Thoracic aorta (tissue), 2 donors: ENCODE results near the gene CD3G. TPM values are rescaled to one million over a fixed set of nuclear protein-coding genes. Genes with fewer than 3 reads are reported as not detected.

ENCODE experiments used
- ATAC-seq: fragments of 150-250 bp; one replicate; pipeline ENCODE4 v1.8.0; 2017; ENCODE audit warnings: low read depth; ENCODE audit not compliant: insufficient number of reproducible peaks, low FRiP score
- DNase-seq: peaks from one replicate; pipeline ENCODE4 v3.0.0-alpha.2; 2020; ENCODE audit warnings: low spot score
- H3K27ac ChIP-seq, 2 donors: fragments of 200-600 bp; sonication (generic); 1 replicate in 1 of 2; 2 replicates in 1 of 2; pipeline ENCODE4 v1.5.1; 2016; ENCODE audit warnings: mild to moderate bottlenecking in 2 of 2, moderate library complexity in 2 of 2
- H3K27me3 ChIP-seq: fragments of 200-600 bp; sonication (generic); replicated peaks from 2 replicates; pipeline ENCODE4 v1.6.0; 2016; ENCODE audit warnings: mild to moderate bottlenecking; ENCODE audit not compliant: insufficient read depth
- H3K36me3 ChIP-seq: fragments of 200-600 bp; sonication (generic); one replicate; pipeline ENCODE4 v1.5.1; 2016
- H3K4me1 ChIP-seq, 2 donors: fragments of 200-600 bp; sonication (generic); 1 replicate in 1 of 2; 2 replicates in 1 of 2; pipeline versions ENCODE4 v1.5.1 to v1.6.0; 2016; ENCODE audit warnings: low read depth in 2 of 2, mild to moderate bottlenecking in 1 of 2; ENCODE audit not compliant: control insufficient read depth in 1 of 2
- H3K4me3 ChIP-seq: fragments of 200-600 bp; sonication (generic); 2 replicates; pipeline ENCODE4 v1.5.1; 2016; ENCODE audit warnings: mild to moderate bottlenecking
- H3K9me3 ChIP-seq: fragments of 200-600 bp; sonication (generic); 2 replicates; pipeline ENCODE4 v1.5.1; 2016
- CTCF ChIP-seq: fragments of 200-600 bp; sonication (generic); IDR thresholded peaks from one replicate; pipeline ENCODE4 v1.5.1; 2019; ENCODE audit warnings: antibody characterized with exemption
- total RNA-seq, 2 donors: library from RNA; depleted of rRNA; stranded (reverse); fragments of >200 nt; gene quantifications; one replicate each; pipeline versions ENCODE4 v1.1.0 to v1.2.3, GENCODE V29; 2016

The CD3G gene
- total RNA-seq, 2 donors from 2014 or later = 0.27 to 1.1 TPM

GRCh38 chr11:118383657-118384056, 39.5 kb downstream of the CD3G start:
- Histone ChIP-seq H3K4me1 (no peaks in the 10 kb centered on the region), H3K9me3 (no peaks in the 10 kb centered on the region), H3K27me3 (no peaks in the 10 kb centered on the region), H3K36me3 (peaks cover 86% of the 10 kb centered on the region), H3K4me3 (no peak overlapping the region), H3K27ac (no peak overlapping the region)
- DNase-seq (no peak), ATAC-seq (no peak)
- no peak for TF ChIP-seq CTCF

DNA sequence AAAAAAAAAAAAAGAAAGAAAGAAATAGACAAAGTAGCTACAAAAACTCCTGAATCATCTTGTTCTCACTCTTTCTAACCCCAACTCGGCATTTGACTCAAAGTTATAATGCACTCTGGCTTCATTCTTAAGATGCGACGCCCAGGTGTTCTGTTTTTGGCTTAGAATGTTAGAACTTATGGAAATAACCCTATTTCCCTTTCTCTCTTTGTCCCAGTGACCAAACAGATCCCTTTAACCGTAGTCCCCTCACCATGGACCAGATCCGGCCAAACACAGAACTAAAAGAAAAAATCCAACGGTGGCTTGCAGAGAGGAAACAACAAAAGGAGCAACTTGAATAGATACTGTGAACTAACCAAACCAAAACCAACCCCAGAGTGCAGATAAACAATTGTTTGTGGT, 52.0 kb downstream of the CD3G start:
- Histone ChIP-seq H3K27me3 (no peaks in the 10 kb centered on the region), H3K36me3 (peaks cover 40% of the 10 kb centered on the region), H3K4me3 (no peak overlapping the region), H3K9me3 (no peaks in the 10 kb centered on the region), H3K4me1 (peaks cover 3 to 4% of the 10 kb centered on the region in 2 donors), H3K27ac (no peak overlapping the region)
- ATAC-seq = no peak
- DNase-seq = no peak
- TF ChIP-seq CTCF = no peak

DNA sequence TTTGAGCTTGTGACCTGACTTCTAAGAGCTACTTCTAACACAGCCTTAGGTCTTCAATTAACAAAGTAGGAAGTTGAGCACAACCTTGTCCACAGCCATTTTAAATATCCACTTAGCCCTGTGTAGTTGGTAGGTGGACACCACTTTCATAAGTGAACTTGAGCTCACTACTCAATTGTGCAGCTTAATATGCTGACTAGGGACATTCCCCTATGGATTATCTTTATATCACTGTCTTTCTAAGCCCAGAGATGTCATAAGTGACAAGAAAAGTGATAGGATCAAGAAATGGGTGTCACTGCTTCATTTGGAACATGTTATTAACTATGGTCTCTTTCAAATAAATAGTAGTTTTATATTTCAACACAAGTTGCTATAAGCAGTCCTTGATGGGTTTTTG, 53.3 kb downstream of the CD3G start:
- H3K4me1 ChIP-seq = peaks cover 4 to 6% of the 10 kb centered on the region in 2 donors
- DNase-seq = no peak
- H3K27ac ChIP-seq = no peak overlapping the region
- no peak overlapping the region for H3K4me3 ChIP-seq
- ATAC-seq = no peak
- no peaks in the 10 kb centered on the region for H3K27me3 ChIP-seq
- H3K9me3 ChIP-seq = no peaks in the 10 kb centered on the region
- H3K36me3 ChIP-seq = peaks cover 32% of the 10 kb centered on the region
- no peak for TF ChIP-seq CTCF

GRCh38 chr11:118398791-118399559, 54.8 kb downstream of the CD3G start:
- H3K27ac ChIP-seq = no peak overlapping the region
- ATAC-seq = no peak
- TF ChIP-seq CTCF = no peak

GRCh38 chr11:118401151-118401879, 57.2 kb downstream of the CD3G start, which contains the start of gene ATP5MG:
TSS of gene ATP5MG (plus strand) at chr11:118401606. CDS start at chr11:118401666, 60 bp downstream.
- Histone ChIP-seq H3K4me1 (peaks cover 15 to 29% of the 10 kb centered on the region in 2 donors), H3K36me3 (peaks cover under 1% of the 10 kb centered on the region), H3K27ac (peak within 1 kb of the TSS; percentile 80 to 91), H3K9me3 (no peaks in the 10 kb centered on the region), H3K27me3 (no peaks in the 10 kb centered on the region), H3K4me3 (peak within 1 kb of the TSS; percentile 94)
- no peak for TF ChIP-seq CTCF
- DNase-seq (peak; percentile 60), ATAC-seq (peak; percentile 60)

More at GRCh38 chr11:118398791-118399559, 54.8 kb downstream of the CD3G start:
- no peaks in the 10 kb centered on the region for H3K27me3 ChIP-seq
- H3K4me1 ChIP-seq = peaks cover 15 to 19% of the 10 kb centered on the region in 2 donors
- no peak overlapping the region for H3K4me3 ChIP-seq
- no peak for DNase-seq
- peaks cover 18% of the 10 kb centered on the region for H3K36me3 ChIP-seq
- no peaks in the 10 kb centered on the region for H3K9me3 ChIP-seq
